D721Med (cell line): ENCODE measurements around the gene PDE8A.

Experiments
- DNase-seq: peaks from one replicate; pipeline ENCODE4 v3.0.0; 2011; ENCODE audit warnings: low spot score; ENCODE audit not compliant: insufficient read length
- FAIRE-seq: peaks from 2 replicates; lab custom pipeline; 2011; peaks lifted over from hg19 to GRCh38; lab: Jason Lieb, UNC
- TF ChIP-seq, protein P1 (sequence below): IDR thresholded peaks from 2 replicates; pipeline ENCODE4 v1.5.1; 2012; ENCODE audit warnings: mild to moderate bottlenecking, control low read depth; ENCODE audit not compliant: insufficient read depth; ENCODE audit errors: missing control alignments

The PDE8A gene

DNA sequence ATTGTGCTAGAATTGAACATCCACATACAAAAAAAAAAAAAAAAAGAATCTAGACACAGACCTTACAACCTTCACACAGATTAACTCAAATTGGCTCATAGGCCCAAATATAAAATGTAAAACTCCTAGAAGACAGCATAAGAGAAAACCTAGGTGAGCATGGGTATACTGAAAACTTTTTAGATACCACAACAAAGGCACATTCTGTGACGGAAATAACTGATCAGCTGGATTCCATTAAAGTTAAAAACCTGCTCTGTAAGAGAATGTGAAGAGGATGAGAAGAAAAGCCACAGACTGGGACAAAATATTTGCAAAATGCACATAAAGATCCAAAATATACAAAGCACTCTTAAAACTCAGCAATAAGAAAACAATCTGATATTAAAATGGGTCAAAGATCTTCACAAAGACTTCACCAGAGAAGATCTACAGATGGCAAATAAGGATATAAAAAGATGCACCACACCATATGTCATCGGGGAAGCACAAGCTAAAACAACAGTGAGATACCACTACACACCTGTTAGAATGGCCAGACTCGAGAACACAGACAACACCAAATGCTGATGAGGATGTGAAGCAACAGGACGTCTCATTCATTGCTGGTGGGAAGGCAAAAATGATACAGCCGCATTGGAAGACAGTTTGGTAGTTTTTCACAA lies 167.9 kb downstream of the PDE8A start:
- FAIRE-seq (no peak), DNase-seq (no peak)
- TF ChIP-seq, protein P1, sequence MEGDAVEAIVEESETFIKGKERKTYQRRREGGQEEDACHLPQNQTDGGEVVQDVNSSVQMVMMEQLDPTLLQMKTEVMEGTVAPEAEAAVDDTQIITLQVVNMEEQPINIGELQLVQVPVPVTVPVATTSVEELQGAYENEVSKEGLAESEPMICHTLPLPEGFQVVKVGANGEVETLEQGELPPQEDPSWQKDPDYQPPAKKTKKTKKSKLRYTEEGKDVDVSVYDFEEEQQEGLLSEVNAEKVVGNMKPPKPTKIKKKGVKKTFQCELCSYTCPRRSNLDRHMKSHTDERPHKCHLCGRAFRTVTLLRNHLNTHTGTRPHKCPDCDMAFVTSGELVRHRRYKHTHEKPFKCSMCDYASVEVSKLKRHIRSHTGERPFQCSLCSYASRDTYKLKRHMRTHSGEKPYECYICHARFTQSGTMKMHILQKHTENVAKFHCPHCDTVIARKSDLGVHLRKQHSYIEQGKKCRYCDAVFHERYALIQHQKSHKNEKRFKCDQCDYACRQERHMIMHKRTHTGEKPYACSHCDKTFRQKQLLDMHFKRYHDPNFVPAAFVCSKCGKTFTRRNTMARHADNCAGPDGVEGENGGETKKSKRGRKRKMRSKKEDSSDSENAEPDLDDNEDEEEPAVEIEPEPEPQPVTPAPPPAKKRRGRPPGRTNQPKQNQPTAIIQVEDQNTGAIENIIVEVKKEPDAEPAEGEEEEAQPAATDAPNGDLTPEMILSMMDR = no peak

DNA sequence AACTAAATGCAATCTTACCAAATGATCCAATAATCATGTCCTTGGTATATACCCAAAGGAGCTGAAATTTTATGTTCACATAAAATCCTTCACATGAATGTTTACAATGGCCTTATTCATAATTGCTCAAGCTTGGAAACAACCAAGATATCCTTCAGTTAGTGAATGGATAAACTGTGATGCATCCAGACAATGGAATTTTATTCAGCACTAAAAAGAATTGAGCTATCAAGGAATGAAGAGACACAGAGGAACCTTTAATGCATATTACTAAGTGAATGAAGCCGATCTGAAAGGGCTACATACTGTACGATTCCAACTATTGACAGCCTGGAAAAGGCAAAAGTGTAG lies 168.4 kb downstream of the PDE8A start:
- TF ChIP-seq, protein P1 = no peak
- no peak for FAIRE-seq
- DNase-seq = no peak

DNA sequence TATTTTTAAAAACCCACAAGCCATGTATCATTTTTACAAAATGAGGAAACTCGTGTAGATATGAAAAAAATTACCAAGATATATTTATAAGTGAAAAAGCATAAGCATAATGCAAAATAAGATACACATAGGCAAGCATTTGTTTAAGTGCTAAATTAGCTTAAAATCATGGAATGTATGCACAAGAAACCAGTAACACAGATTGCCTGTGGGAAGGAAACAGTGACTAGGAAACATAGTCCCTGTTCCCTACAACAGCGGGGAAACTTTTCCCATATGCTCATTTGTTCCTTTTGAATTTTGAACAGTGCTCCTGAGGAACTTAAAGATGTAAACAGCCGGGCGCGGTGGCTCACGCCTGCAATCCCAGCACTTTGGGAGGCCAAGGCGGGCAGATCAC lies 169.5 kb downstream of the PDE8A start:
- DNase-seq (no peak), FAIRE-seq (no peak)
- TF ChIP-seq, protein P1 = no peak

DNA sequence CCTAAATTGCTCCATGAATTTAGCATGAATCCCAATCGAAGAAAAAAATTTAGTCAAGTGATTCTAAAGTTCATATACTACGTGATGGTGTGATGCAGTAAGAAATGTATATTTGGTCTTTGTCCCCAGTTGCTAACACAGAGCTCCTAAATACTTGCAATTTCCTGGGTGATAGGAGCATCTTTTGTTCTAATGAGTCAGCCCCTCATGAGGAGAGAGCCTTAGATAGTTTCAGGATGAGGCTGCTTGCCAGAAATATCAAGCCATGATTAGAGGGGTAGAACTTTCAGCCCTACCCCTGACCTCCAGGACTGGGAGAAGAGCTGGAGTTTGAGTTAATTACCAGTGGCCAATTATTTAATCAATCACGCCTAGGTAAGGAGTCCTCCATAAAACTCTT lies 170.2 kb downstream of the PDE8A start:
- no peak for DNase-seq
- TF ChIP-seq, protein P1 = no peak
- no peak for FAIRE-seq

DNA sequence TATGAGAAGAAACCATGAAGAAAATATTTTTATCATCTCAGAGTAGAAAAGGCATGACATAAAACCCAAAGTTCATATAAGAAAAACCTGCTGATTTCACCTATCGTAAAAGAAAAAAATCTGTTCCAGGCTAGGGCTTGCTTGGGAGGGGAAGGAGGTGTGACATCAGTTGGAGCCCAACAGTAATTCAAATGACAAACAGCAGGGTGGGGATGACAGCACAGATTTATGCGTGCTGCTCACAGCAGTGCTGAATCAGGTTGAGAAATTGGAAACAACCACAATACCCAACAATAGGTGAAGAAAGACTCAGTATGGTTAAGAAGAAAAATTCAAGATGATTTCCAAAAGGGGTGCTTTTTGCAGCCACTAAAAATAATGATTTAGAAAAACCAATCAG lies 172.4 kb downstream of the PDE8A start:
- FAIRE-seq = no peak
- DNase-seq = no peak
- TF ChIP-seq, protein P1 = no peak

DNA sequence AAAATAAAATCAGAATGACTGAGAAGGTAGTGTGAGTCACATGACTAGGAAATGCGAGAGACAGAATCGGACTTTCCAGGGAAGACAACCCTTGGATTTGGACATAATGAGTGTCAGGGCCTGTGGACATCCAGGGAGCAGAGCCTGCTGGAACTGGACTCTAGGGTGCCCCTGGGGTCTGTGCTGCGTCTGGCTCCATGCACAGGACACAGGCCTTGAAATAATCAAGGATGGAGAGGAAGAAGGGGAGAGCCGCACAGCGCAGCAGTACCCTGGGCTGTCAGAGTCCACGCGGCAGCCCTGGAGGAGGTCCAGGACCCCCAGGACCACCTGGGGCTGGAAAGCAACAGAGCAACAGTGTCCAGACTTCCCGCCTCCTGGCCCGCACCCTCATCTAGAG lies 173.7 kb downstream of the PDE8A start:
- TF ChIP-seq, protein P1 = no peak
- no peak for DNase-seq
- no peak for FAIRE-seq

DNA sequence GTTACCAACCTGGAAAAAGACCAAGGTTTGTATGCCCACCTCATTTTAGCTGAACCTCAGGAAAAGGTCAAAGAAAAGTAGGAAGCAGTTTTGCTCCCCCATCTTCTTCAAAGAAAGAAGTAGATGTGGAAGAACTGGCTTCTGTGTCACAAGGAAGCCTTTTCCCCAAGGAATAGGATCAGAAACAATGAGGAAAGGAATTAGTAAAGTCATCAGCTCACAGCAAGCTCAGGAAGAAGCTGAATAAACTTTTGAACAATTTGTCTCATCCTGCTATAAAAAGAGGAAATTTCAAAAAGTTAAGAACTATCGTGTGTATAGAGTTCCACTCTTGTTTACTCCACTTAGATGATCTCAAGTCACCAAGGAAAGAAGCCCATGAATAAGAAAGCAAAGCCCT lies 174.2 kb downstream of the PDE8A start:
- FAIRE-seq = no peak
- no peak for DNase-seq
- TF ChIP-seq, protein P1 = no peak
